ENCODE results near the gene ARHGAP27. TPM values are rescaled to one million over a fixed set of nuclear protein-coding genes. Genes with fewer than 3 reads are reported as not detected.

Gene ARHGAP27, protein sequence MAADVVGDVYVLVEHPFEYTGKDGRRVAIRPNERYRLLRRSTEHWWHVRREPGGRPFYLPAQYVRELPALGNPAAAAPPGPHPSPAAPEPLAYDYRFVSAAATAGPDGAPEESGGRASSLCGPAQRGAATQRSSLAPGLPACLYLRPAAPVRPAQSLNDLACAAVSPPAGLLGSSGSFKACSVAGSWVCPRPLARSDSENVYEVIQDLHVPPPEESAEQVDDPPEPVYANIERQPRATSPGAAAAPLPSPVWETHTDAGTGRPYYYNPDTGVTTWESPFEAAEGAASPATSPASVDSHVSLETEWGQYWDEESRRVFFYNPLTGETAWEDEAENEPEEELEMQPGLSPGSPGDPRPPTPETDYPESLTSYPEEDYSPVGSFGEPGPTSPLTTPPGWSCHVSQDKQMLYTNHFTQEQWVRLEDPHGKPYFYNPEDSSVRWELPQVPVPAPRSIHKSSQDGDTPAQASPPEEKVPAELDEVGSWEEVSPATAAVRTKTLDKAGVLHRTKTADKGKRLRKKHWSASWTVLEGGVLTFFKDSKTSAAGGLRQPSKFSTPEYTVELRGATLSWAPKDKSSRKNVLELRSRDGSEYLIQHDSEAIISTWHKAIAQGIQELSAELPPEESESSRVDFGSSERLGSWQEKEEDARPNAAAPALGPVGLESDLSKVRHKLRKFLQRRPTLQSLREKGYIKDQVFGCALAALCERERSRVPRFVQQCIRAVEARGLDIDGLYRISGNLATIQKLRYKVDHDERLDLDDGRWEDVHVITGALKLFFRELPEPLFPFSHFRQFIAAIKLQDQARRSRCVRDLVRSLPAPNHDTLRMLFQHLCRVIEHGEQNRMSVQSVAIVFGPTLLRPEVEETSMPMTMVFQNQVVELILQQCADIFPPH
- total RNA-seq, result 48.0 and 55.3 TPM in 2 replicates

GRCh38 chr17:45432405-45433158, at the start of gene ARHGAP27:
TSS of gene ARHGAP27 (minus strand) at chr17:45432870. CDS start at chr17:45430279, 2,591 bp downstream.

Other genes starting within 250 kb of the ARHGAP27 start
- 3.0 and 3.3 TPM in 2 replicates for gene FMNL1, start 211.0 kb downstream of the ARHGAP27 start, total RNA-seq
- not detected in 2 replicates for gene SPATA32, start 170.8 kb downstream of the ARHGAP27 start, total RNA-seq
- gene MAP3K14, start 115.8 kb downstream of the ARHGAP27 start, total RNA-seq, result 2.3 and 3.2 TPM in 2 replicates
- 31.4 and 43.0 TPM in 2 replicates for gene PLEKHM1, start 57.9 kb upstream of the ARHGAP27 start, total RNA-seq